Chondrocyte (in vitro differentiated cells): ENCODE data around the gene ELOVL1. TPM values are rescaled to one million over a fixed set of nuclear protein-coding genes. Genes with fewer than 3 reads are reported as not detected.

ENCODE experiments used
- DNase-seq: peaks from one replicate; pipeline ENCODE4 v3.0.0; 2021; ENCODE audit warnings: mixed read lengths, low spot score
- H3K27ac Mint-ChIP-seq: one replicate; pipeline ENCODE4 v1.8.0; 2021; ENCODE audit warnings: mild to moderate bottlenecking, moderate library complexity, mixed read lengths; ENCODE audit not compliant: unreplicated experiment
- H3K27me3 Mint-ChIP-seq: 2 replicates; pipeline ENCODE4 v1.8.0; 2021; ENCODE audit warnings: low read depth, mixed read lengths
- H3K36me3 Mint-ChIP-seq: 2 replicates; pipeline ENCODE4 v1.8.0; 2021; ENCODE audit warnings: low read depth, mixed read lengths
- H3K4me1 Mint-ChIP-seq: 2 replicates; pipeline ENCODE4 v1.8.0; 2021; ENCODE audit warnings: low read depth, mild to moderate bottlenecking, mixed read lengths
- H3K4me3 Mint-ChIP-seq: one replicate; pipeline ENCODE4 v1.8.0; 2021; ENCODE audit warnings: mild to moderate bottlenecking, moderate library complexity, mixed read lengths; ENCODE audit not compliant: unreplicated experiment
- H3K9me3 Mint-ChIP-seq: 2 replicates; pipeline ENCODE4 v1.8.0; 2021; ENCODE audit warnings: low read depth, mixed read lengths
- CTCF ChIP-seq: fragments of 200-600 bp; sonication (generic); IDR thresholded peaks from 2 replicates; pipeline ENCODE4 v1.5.0; 2021; ENCODE audit warnings: antibody characterized with exemption, mild to moderate bottlenecking, moderate library complexity
- total RNA-seq: library from RNA; stranded (reverse); gene quantifications from 3 replicates; pipeline ENCODE4 v1.2.1, GENCODE V29; 2021

Gene ELOVL1
- total RNA-seq, 1 donor from 2014 or later: 103 TPM

GRCh38 chr1:43344267-43344850 lies 23.5 kb downstream of the ELOVL1 start:
- peak overlapping the region; percentile 13 for H3K27ac Mint-ChIP-seq
- peaks cover 17% of the 10 kb centered on the region for H3K4me1 Mint-ChIP-seq
- no peak for DNase-seq
- H3K27me3 Mint-ChIP-seq: no peaks in the 10 kb centered on the region
- no peak overlapping the region for H3K4me3 Mint-ChIP-seq
- no peak for TF ChIP-seq CTCF
- no peaks in the 10 kb centered on the region for H3K36me3 Mint-ChIP-seq
- no peaks in the 10 kb centered on the region for H3K9me3 Mint-ChIP-seq

GRCh38 chr1:43340559-43340958 lies 27.3 kb downstream of the ELOVL1 start:
- Mint-ChIP-seq H3K9me3 (no peaks in the 10 kb centered on the region), H3K4me1 (peaks cover 11% of the 10 kb centered on the region), H3K36me3 (no peaks in the 10 kb centered on the region), H3K27me3 (no peaks in the 10 kb centered on the region), H3K4me3 (no peak overlapping the region), H3K27ac (no peak overlapping the region)
- TF ChIP-seq CTCF: no peak
- DNase-seq: no peak

- Mint-ChIP-seq H3K4me1 (peaks cover 9% of the 10 kb centered on the region), H3K27ac (no peak overlapping the region), H3K4me3 (no peak overlapping the region), H3K27me3 (no peaks in the 10 kb centered on the region), H3K9me3 (no peaks in the 10 kb centered on the region), H3K36me3 (no peaks in the 10 kb centered on the region)
- no peak for DNase-seq
- no peak for TF ChIP-seq CTCF
These were observed 28.1 kb downstream of the ELOVL1 start for GRCh38 chr1:43339584-43340232.

GRCh38 chr1:43338001-43338400 lies 29.8 kb downstream of the ELOVL1 start:
- no peak overlapping the region for H3K27ac Mint-ChIP-seq
- DNase-seq: no peak
- H3K4me1 Mint-ChIP-seq: no peaks in the 10 kb centered on the region
- TF ChIP-seq CTCF: no peak
- no peak overlapping the region for H3K4me3 Mint-ChIP-seq
- H3K36me3 Mint-ChIP-seq: no peaks in the 10 kb centered on the region
- H3K27me3 Mint-ChIP-seq: no peaks in the 10 kb centered on the region
- H3K9me3 Mint-ChIP-seq: no peaks in the 10 kb centered on the region

- Mint-ChIP-seq H3K27ac (no peak within 1 kb of the TSS), H3K4me3 (no peak within 1 kb of the TSS), H3K36me3 (no peaks in the 10 kb centered on the region), H3K9me3 (no peaks in the 10 kb centered on the region), H3K4me1 (no peaks in the 10 kb centered on the region), H3K27me3 (no peaks in the 10 kb centered on the region)
- no peak for TF ChIP-seq CTCF
- no peak for DNase-seq
These were observed 30.2 kb downstream of the ELOVL1 start, which contains the start of gene MPL for GRCh38 chr1:43337588-43337987. Gene MPL (plus strand): TSS chr1:43337818. CDS start chr1:43337849, 31 bp downstream.
